Measurements from ENCODE around the gene ADSL.

DNA sequence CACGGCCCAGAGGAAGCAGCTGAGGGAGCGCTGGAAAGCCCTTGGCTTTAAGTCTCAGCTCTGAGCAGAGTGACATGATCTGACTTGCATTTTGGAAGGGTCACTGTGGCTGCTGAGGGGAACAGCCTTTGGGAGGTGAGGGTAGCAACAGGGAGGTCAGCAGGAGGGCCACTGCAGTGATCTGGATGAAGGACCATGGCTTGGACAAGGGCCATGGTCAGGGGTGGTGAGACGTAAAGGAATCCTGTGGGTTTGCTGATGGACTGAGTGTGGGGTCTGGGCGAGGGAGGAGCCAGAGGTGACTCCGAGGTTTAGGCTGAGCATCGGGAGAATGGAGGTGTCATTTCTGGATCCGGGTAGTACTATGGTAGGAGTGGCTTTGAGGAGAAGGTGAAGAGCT, 57.4 kb downstream of the ADSL start:
- TF ChIP-seq, protein P1, sequence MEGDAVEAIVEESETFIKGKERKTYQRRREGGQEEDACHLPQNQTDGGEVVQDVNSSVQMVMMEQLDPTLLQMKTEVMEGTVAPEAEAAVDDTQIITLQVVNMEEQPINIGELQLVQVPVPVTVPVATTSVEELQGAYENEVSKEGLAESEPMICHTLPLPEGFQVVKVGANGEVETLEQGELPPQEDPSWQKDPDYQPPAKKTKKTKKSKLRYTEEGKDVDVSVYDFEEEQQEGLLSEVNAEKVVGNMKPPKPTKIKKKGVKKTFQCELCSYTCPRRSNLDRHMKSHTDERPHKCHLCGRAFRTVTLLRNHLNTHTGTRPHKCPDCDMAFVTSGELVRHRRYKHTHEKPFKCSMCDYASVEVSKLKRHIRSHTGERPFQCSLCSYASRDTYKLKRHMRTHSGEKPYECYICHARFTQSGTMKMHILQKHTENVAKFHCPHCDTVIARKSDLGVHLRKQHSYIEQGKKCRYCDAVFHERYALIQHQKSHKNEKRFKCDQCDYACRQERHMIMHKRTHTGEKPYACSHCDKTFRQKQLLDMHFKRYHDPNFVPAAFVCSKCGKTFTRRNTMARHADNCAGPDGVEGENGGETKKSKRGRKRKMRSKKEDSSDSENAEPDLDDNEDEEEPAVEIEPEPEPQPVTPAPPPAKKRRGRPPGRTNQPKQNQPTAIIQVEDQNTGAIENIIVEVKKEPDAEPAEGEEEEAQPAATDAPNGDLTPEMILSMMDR (IDR thresholded peaks at IDR 0.05; ENCODE audit: borderline replicate concordance, extremely low read depth, low read length, poor library complexity, severe bottlenecking) = no peak
- no peak for TF ChIP-seq EZH2 (IDR thresholded peaks at IDR 0.05; ENCODE audit: borderline replicate concordance, low read depth, low read length, severe bottlenecking)

All from DND-41 (cell line).